ENCODE results near the gene TSPAN14.

Gene TSPAN14

GRCh38 chr10:80429521-80429973, 24.6 kb upstream of the TSPAN14 start:
- no peak overlapping the region for H3K27ac ChIP-seq
- TF ChIP-seq, protein P1, sequence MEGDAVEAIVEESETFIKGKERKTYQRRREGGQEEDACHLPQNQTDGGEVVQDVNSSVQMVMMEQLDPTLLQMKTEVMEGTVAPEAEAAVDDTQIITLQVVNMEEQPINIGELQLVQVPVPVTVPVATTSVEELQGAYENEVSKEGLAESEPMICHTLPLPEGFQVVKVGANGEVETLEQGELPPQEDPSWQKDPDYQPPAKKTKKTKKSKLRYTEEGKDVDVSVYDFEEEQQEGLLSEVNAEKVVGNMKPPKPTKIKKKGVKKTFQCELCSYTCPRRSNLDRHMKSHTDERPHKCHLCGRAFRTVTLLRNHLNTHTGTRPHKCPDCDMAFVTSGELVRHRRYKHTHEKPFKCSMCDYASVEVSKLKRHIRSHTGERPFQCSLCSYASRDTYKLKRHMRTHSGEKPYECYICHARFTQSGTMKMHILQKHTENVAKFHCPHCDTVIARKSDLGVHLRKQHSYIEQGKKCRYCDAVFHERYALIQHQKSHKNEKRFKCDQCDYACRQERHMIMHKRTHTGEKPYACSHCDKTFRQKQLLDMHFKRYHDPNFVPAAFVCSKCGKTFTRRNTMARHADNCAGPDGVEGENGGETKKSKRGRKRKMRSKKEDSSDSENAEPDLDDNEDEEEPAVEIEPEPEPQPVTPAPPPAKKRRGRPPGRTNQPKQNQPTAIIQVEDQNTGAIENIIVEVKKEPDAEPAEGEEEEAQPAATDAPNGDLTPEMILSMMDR (conservative IDR thresholded peaks at IDR 0.05): no peak

- no peak overlapping the region for H3K27ac ChIP-seq
- TF ChIP-seq, protein P1 (conservative IDR thresholded peaks at IDR 0.05): no peak
These were observed 21.0 kb upstream of the TSPAN14 start for GRCh38 chr10:80433134-80433533.

DNA sequence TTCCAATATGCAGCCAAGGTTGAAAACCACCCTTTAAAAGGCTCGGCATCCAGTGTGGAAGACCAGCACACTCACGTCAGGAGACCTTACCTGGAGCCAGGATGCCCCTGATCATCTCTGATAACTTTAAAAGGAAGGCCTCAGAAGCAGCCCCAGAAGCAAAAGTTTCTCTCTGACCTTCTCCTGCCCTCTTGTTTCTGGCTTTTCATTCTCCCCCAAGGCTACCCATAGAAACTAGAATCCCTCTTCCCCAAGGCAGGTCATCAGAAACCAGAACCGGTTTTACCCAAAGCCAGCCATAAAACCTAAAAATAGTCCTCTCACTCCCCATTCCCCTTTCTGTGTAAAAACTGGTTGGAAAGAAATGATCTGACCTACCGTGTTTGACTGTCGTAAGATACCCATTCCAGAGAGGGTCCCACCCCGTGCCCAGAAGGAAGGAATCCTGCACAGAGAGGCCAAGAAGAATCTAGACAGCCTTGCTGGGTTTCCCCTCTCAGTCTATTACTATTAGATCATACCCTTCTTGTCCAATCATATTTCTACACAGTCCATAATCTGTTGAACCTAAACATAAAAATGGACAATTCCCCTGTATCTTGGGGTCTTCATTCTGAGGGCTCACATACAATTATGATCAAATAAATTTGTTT, 17.5 kb upstream of the TSPAN14 start:
- no peak overlapping the region for H3K27ac ChIP-seq
- TF ChIP-seq, protein P1 (conservative IDR thresholded peaks at IDR 0.05): no peak

GRCh38 chr10:80437227-80437626, 16.9 kb upstream of the TSPAN14 start:
- H3K27ac ChIP-seq: no peak overlapping the region
- TF ChIP-seq, protein P1 (conservative IDR thresholded peaks at IDR 0.05): no peak

GRCh38 chr10:80441831-80442230, 12.3 kb upstream of the TSPAN14 start:
- H3K27ac ChIP-seq: 0 out of 2 replicates have a peak overlapping the region, but pooled peaks have one; percentile 38
- TF ChIP-seq, protein P1 (conservative IDR thresholded peaks at IDR 0.05): no peak

DNA sequence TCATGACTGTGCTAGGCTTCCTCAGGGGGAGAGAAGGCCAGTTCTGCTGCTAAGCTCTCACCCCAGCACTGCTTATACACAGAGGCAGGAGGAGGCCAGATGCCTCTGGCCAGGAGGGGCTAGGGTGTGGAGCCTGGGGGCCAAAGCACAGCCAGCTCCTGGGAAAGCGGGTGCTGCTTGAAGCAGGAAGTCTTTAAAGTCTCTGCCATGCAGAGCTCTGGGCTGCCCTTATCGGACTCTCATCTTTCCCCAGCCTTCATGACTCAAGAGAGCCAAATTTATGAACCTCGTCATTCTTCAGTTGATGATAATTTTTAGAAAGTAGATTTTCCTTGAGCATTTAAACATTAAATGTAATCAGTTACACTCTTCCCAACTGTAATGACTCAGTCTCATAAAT, 11.2 kb upstream of the TSPAN14 start:
- H3K27ac ChIP-seq: peak overlapping the region; percentile 38
- TF ChIP-seq, protein P1 (conservative IDR thresholded peaks at IDR 0.05): no peak

DNA sequence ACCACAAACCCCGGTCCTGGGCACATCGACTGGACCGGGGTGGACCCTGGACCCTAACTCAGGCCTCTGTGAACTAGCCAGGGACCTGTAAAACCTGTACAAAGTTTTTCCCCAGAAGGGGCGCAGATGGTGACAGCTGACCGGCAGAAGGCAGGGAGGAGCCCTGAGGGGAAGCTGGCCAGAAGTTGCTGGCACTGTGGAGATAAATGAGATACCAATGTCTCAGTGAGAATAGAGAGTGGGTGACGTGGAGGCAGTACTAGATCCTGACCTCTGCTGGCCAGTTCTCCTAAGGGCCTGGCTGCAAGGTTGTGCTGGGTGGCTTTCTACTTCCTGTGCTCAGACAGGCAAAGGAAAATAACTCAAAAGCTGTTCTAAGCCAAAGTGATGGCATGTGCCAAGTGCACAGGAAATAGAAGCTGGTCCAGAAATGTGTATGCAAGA, 10.6 kb upstream of the TSPAN14 start:
- TF ChIP-seq, protein P1 (conservative IDR thresholded peaks at IDR 0.05): peak; percentile 52
- H3K27ac ChIP-seq: peak overlapping the region; percentile 38

All from VCaP (cell line).